NCI-H1930 (cell line): Measurements from ENCODE around the gene DIABLO.
"Not testable (repeated sequence)": the region's sequence is repeated elsewhere in the genome, so short reads cannot be mapped to it uniquely, and the experiment has no call there.

Experiments
- DNase-seq, 2 experiments: peaks; one replicate each; lab custom pipeline; 2025; lab: John Stamatoyannopoulos, UW

Gene DIABLO

DNA sequence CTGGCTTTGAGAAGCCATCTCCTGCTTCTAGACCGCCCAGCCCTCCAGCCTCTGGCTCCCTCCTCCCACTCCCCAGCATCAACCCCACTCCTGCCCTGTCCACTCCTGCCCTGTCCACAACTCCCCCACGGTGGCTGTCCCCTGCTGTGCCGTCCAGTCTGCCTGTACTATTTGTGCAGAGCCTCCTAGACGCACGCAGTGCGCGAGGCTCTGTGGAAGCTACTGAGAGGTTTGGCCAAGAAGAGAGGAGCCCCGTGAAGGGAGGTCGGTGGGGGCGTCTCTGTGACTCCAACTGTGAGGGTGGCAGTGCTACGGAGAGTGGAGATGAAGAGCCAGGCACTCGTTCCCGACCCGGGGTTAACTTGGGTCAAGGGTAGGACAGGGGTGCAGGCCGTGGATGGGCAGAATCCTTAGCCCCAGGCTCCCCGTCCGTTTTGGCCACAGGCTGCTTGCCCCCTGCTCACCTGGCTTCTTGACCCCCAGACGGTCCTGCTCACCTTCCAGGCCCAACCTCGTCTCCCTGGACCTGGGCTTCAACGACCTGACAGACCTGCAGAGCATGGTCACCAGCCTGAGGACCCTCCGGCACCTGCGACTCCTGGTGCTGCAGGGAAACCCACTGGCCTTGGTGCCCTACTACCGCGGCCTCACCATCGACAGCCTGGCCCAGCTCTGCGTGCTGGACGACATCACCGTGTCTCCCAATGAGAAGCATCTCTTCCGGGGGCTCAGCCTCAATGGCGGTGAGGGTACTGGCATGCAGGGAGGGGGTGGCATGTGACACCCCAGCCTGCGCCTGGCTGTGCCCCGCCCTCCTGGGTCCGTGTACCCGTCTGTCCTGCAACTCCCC is 36.0 kb downstream of the DIABLO start:
- DNase-seq = no peak

DNA sequence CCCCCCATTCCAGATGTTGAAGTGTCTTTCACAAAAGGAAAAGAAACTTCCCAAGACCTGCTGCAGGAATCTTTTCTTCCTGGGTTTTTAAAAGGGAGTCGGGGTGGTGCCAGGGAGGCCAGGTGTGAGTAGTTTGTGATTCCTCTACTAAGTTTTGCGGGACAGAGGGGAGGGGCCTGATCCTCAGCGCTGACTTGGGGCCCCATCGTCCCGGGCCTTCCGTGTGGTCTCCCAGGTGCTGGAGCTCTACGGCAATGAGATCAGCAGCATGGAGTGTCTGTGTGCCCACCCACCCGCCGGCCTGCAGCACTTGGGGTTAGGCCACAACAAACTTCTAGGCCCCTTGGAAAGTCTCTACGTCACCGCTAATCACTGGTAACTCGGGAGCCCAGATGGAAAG is 38.4 kb downstream of the DIABLO start:
- no peak for DNase-seq

DNA sequence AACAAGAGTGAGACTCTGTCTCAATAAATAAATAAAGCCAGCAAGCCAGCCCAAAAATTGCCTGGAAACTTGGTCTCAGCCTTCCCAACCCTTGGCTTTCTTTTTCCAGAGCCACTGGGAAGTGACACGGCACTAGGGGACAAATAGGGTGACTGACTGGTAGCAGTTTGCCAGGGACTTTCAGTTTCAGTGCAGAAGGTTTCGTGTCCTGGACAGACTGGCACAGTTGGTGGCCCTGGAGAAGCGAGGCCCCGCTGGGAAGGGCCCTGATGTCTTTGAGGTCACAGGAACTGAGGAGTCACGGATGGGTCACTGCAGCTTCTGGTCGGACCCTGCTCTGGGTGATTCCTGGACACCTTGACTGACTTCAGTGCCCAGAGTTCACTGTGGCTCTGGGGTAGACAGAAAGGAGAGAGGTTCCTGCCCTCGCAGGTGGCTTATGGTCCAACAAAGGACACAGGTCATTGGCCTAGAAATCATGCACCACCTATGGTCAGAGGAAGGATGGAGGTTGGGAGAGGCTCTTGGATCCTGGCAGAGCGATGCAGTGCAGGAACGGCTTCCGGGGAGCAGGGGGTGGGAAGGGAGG is 40.3 kb downstream of the DIABLO start:
- no peak for DNase-seq

DNA sequence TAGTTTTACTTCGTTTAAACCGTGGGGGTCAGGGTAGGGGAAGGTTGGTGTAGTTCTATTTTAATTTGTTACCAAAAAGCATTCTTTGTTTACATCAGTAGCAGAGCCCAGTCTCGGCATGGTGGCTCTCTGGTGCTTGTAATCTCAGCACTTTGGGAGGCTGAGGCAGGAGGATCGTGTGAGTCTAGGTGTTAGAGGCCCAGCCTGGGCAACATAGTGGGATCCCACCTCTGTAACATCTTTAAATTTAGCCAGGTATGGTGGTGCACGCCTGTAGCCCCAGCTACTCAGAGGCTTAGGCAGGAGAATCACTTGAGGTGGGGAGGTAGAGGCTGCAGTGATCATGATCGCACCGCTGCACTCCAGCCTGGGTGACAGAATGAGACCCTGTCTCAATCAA is 40.8 kb downstream of the DIABLO start:
- DNase-seq = no peak

DNA sequence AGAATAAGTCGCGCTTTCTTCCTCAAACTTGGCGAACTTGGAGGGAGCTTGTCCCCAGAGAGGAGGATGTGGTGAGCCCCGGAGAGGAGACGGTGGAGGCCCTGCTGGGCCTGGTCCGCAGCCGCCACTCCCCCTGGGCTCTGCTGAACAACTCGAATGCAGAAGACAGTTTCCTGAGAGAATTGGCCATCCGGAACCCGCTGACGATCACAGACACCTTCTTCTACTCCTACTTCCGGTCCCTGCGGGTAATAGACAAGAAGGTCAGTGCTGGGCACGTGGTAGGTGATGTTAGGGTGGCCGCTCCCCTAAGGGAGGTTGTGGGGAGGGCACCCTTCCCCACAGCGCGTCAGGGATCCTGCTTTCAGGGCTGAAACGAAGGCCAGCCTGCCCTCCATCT is 41.3 kb downstream of the DIABLO start:
- no peak for DNase-seq

DNA sequence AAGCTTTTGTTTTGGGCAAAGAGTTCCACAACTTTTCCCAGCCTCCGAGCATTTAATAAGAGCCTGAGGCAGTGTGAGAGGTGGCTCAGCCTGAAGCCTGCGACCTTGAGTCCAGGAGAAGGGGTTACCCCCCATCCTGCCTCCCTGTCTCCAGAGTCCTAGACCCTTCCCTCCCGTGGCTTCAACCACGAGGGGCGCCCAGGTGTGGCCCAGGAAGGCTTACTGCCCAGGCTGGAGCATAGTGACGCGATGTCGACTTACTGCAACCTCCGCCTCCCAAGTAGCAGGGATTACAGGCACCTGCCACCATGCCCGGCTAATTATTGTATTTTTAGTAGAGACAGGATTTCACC is 42.3 kb downstream of the DIABLO start:
- DNase-seq = no peak

DNA sequence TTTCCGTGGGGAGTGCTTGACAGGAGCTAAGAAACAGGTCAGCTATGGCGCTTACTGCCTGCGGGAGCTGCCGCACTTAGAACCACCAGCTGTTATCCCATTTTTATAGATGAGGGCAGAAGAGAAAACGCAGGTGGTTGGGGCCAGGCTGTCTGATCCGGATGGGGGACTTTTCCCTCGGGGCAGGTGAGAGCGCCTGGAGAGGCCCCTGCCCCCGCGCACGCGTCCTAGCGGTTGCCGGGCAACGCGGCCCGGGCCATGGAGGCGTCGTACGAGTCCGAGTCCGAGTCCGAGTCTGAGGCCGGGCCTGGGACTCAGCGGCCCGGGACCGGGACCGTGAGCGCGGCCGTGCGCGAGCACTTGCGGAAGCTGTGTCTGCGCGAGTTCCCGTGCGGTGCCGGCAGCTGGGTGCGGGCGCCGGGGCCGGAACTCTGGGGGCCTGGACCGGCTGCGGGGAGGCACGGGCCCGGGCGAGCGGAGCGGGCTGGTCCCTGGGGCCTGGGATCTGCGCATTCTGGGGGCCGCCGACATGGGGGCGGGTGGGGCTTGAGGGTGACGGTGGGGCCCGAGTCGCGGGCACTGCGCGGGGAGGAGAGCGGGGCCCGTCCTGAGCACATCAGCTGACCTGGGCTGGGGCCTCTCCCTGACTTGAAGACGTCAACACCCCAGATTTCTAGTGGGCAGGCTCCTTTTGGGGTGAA is 42.8 kb downstream of the DIABLO start, which contains the start of gene LRRC43:
Gene LRRC43, plus strand, starts transcription at position 237 of the 701 bp plus-strand sequence. Its CDS starts 22 bp downstream, at position 259.
- DNase-seq = peak; percentile 42 to 52

DNA sequence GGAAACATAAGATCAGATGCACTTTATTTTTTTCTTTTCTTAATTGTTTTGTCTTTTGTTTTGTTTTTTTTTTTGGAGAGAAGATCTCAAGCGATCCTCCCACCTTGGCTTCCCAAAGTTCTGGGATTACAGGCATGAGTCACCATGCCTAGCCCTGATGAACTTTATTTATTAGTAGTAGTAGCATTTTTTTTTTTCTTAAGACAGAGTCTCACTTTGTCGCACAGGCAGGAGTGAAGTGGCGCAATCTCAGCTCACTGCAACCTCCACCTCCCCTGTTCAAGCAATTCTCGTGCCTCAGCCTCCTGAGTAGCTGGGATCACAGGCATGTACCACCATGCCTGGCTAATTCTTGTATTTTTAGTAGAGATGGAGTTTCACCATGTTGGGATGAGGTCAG is 49.4 kb downstream of the DIABLO start:
- DNase-seq = not testable (repeated sequence)

DNA sequence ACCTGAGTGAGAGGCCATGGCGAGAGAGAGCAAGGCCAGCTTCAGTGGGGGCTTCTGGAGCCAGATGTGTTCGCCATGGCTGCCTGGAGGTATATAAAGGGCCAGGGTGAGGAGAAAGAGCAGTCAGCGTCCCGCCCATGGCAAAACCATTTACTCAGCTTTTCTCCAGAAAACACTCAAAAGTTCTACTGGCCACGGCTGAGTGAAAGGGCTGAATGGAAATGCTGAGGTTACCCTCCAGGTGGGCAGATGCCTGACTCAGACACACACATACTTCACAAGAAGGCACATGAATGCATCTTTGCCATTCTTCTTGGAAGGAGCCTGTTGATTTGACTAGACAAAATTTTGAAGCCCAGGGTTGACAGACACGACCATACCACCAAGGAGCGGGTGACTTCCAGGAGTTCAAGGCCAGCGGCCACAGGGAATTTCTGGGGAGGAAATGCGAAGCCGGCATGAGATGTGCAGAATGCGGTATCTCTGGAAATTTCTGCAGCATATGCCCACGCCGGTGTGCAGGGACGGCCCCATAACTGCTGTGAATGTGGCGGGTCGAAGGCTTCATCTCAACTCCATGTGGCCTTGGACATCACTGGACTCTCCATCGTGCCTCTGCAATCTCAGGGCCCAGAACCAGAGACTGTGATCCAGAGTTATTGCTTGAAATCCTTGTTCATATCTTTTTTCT is 51.6 kb downstream of the DIABLO start, which contains the start of gene IL31:
Gene IL31, minus strand, starts transcription at position 67 of the 691 bp plus-strand sequence. Its CDS starts 49 bp downstream, at position 18.
- DNase-seq = no peak

DNA sequence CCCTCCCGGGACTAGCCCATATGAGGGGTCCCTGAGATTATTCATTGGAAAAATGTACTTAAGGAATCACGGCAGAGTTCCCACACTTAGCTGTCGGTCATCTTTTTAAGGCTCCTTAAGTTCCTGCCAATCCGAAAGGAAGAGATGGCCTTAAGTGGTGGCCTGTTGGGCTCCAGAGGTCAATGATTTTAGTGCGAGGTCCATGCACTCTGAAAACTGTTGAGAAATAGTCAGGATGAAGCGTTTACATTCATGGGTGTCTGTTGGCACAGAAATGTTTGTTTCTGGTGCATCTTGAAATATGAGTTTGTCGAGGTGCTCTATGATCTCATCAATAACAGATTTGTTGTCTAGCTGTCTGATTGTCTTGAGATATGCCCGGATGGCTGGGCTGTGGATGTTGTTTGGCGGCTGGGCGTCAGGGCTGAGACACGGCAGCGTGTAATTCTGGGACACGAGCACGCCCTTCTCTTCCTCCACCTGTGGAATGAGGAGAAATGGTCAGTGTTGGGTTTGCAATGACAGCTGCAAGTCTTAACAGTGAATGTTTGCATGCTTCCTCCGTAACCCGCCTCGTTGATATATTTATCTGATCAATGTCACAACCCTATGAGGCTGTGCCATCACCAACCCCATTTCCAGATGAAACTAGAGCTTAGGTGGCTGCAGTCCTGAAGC is 53.5 kb downstream of the DIABLO start:
- DNase-seq = no peak

DNA sequence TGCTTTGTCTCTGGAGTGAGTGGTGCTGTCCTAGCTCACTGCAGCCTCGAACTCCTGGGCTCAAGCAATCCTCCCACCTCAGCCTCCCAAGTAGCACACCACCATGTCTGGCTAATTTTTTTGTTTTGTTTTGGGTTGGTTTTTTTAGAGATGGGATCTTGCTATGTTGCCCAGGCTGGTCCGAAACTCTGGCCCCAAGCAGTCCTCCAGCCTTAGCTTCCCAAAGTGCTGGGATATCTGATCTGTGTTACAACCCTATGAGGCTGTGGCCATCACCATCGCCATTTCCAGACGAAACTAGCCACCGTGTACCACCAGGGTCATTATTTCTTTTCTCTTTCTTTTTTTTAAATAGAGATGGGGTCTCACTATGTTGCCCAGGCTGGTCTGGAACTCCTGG is 54.5 kb downstream of the DIABLO start:
- no peak for DNase-seq

DNA sequence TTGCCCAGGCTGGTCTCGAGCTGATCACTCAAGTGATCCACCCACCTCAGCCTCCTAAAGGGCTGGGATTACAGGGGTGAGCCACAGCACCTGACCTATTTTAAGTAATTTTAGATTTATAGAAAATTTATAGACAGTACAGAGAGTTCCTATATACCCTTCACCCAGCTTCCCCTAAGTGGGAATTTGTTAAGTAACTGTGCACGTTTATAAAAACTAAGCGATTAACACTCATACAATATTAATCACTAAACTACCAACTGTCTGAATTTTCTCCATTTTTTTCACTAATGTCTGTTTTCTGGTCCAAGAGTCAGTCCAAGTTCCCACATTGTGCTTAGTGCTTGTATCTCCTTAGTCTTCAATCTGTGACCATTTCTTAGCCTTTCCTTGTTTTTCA is 57.4 kb downstream of the DIABLO start:
- no peak for DNase-seq

DNA sequence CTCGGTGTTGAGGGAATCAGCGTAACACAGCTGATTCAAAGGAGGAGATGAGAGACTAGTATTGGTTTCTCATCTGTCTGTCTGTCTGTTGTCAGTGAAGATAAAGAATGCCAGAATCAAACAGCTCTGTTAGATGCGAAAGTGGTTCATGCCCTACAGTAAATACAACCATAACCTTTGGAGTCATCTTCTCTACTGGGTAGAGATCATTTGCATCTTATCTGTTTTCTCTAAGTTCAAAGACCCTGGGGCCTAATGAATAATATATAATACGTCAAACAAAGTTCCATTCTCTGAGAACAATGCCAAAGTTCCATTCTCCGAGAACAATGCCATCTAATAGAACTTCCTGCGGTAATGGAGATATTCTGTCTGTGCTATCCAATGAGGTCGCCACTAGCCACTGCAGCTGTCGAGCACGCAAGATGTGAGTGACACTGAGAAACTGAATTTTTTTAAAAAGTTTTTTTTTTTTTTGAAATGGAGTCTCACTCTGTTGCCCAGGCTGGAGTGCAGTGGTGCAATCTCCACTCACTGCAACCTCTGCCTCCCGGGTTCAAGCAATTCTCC is 58.4 kb downstream of the DIABLO start:
- DNase-seq = no peak

DNA sequence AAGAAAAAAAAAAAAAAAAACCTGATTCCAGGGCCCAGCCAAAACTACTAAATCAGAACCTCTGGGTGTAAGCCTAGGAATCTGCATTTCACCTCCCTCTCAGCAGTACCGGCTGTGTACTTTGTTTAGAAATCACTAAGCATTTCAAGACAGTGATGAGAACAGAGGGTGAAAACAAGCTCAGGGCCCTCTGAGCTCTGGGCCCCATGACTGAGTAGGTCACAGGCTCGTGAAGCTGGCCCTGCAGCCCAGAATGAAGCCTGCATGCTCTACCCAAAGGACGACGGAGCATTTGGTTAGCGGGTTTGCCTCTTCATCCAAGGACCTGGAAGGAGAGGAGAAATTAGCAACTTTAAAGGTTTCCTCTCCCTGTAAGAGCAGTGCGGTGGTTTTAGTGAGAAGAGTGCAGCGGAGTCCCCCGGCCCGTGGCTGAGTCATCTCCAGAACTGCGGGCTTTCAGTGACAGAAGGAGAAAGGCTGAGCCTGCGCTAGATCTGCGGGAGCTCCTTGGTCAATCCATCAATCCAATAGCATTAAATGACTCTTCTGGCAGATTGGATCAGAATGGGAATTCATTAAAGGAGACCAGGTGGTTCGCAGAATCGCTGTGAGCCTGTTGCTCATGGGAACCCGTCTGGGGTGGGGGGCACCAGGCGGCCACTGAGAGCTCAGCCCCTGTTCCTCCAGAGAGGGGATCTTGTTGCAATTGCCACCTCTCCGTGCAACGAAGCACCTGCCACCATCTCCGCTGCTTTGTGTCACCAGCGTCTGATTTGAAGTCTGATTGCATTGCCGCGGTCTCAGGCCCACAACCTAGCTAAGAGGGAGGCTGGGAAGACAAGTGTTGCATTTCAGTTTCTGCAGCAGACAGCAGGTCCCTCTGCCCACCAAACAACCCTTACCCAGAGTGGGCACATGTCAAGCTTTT is 59.2 kb downstream of the DIABLO start:
- DNase-seq = no peak

DNA sequence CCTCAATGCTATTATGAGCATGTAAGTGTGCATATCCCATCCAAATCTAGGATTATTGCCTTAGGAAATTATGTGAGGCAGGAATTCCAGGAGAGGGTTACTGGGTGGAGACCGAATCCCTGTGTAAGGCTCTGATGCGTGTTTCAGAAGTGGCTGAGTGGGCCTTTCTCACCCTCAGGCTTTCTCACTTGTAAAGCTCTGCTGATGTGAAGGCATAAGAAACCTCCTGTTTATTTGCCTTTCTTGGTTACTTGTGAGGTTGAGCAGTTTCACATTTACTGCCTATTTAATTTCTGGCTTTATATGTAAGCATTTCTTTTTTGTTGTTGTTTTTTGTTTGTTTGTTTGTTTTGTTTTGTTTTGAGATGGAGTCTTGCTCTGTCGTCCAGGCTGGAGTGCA is 62.9 kb downstream of the DIABLO start:
- no peak for DNase-seq

DNA sequence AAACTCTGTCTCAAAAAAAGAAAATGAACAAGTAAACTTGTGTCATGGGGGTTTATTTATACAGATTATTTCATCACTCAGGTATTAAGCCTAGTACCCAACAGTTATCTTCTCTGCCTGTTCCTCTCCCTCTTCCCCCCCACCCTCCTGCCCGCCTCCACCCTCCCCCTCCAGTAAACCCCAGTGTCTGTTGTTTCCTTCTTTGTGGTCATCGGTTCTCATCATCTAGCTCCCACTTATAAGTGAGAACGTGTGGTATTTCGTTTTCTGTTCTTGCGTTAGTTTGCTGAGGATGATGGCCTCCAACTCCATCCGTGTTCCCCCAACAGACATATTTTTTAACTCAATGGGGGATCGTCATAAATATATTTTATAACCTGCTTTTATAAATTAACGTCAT is 64.2 kb downstream of the DIABLO start:
- no peak for DNase-seq

DNA sequence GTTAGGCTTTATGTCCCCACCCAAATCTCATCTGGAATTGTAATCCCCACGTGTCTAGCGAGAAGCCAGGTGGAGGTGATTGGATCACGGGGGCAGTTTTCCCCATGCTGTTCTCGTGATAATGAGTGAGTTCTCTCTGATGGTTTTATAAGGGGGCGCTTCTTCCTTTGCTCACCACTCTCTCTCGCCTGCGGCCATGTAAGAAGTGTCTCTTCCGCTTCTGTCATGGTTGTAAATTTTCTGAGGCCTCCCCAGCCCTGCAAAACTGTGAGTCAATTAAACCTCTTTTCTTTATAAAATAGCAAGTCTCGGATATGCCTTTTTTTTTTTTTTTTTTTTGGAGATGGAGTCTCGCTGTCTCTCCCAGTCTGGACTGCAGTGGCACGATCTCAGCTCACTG is 65.1 kb downstream of the DIABLO start:
- no peak for DNase-seq

DNA sequence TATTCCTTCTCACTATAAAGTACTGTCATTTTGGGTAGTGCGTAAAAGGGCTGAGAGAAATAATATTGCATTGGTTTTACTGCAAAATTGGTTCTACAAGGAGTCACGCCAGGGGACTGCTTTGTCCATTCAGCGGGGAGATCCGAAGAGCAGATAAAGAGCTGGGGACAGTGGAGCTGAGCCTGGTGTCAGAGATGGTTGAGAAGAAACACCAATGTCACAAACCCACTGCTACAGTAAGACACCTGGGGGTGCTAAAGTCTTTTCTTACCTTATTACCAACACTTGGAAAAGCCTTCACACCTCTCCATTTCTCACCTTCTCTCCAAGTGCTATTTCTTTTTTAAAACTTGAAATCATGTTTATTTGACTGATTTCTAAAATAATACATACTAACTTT is 66.0 kb downstream of the DIABLO start:
- no peak for DNase-seq

DNA sequence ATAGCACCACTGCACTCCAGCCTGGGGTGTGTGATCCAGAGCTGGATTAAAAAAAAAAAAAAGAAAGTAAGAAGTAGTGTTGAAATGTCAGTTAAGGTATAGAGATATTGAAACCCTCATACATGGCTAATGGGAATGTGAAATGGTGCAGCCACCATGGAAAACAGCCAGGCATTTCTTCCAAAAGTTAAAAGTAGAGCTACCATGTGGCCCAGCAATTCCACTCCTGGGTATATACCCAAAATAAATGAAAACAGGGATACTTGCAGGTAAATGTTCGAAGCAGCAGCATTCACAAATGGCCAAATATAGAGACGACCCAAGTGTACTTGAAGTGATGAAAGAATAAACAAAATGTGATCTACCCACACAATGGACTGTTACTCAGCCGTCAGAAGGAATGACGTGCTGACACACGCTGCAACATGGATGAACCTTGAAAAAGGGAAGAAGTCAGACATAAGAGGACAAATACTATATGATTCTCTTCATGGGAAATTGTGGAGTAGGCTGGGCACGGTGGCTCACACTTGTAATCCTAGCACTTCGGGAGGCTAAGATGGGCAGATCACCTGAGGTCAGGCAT is 67.1 kb downstream of the DIABLO start:
- no peak for DNase-seq
